ENCODE data around the gene GPR33. TPM values are rescaled to one million over a fixed set of nuclear protein-coding genes. Genes with fewer than 3 reads are reported as not detected.

GPR33 gene
- total RNA-seq = not detected

- Histone ChIP-seq H3K36me3 (no peaks in the 10 kb centered on the region), H3K4me3 (no peak within 1 kb of the TSS), H3K4me1 (no peaks in the 10 kb centered on the region), H3K27ac (no peak within 1 kb of the TSS), H3K27me3 (no peaks in the 10 kb centered on the region), H3K9me3 (no peaks in the 10 kb centered on the region)
- TF ChIP-seq CTCF (IDR thresholded peaks at IDR 0.05) (no peak), POLR2A (IDR thresholded peaks at IDR 0.05) (no peak)
- no peak for DNase-seq
Measured at GRCh38 chr14:31487886-31488285, at the start of gene GPR33. GPR33 (minus strand) TSS chr14:31488039; CDS start chr14:31483965, 4,074 bp downstream.

GRCh38 chr14:31536201-31536960 lies 48.5 kb upstream of the GPR33 start:
- no peaks in the 10 kb centered on the region for H3K4me1 ChIP-seq
- no peaks in the 10 kb centered on the region for H3K36me3 ChIP-seq
- H3K4me3 ChIP-seq = no peak overlapping the region
- DNase-seq = no peak
- H3K27me3 ChIP-seq = no peaks in the 10 kb centered on the region
- TF ChIP-seq CTCF (IDR thresholded peaks at IDR 0.05) = no peak
- TF ChIP-seq POLR2A (IDR thresholded peaks at IDR 0.05) = no peak
- no peak overlapping the region for H3K27ac ChIP-seq
- no peaks in the 10 kb centered on the region for H3K9me3 ChIP-seq

- no peak overlapping the region for H3K4me3 ChIP-seq
- no peak overlapping the region for H3K27ac ChIP-seq
- no peaks in the 10 kb centered on the region for H3K4me1 ChIP-seq
- no peak for TF ChIP-seq CTCF (IDR thresholded peaks at IDR 0.05)
- TF ChIP-seq POLR2A (IDR thresholded peaks at IDR 0.05) = no peak
- no peaks in the 10 kb centered on the region for H3K9me3 ChIP-seq
- no peaks in the 10 kb centered on the region for H3K27me3 ChIP-seq
- no peak for DNase-seq
- no peaks in the 10 kb centered on the region for H3K36me3 ChIP-seq
Measured at GRCh38 chr14:31530136-31530535, 42.3 kb upstream of the GPR33 start.

- Histone ChIP-seq H3K4me3 (no peak overlapping the region), H3K27me3 (no peaks in the 10 kb centered on the region), H3K4me1 (no peaks in the 10 kb centered on the region), H3K9me3 (no peaks in the 10 kb centered on the region), H3K27ac (no peak overlapping the region), H3K36me3 (no peaks in the 10 kb centered on the region)
- TF ChIP-seq CTCF (IDR thresholded peaks at IDR 0.05) = no peak
- no peak for TF ChIP-seq POLR2A (IDR thresholded peaks at IDR 0.05)
- DNase-seq = no peak
Measured at GRCh38 chr14:31529053-31529452, 41.2 kb upstream of the GPR33 start.

GRCh38 chr14:31527546-31527945 lies 39.7 kb upstream of the GPR33 start:
- Histone ChIP-seq H3K36me3 (no peaks in the 10 kb centered on the region), H3K4me1 (no peaks in the 10 kb centered on the region), H3K9me3 (no peaks in the 10 kb centered on the region), H3K27me3 (no peaks in the 10 kb centered on the region), H3K4me3 (no peak overlapping the region), H3K27ac (no peak overlapping the region)
- DNase-seq = no peak
- TF ChIP-seq POLR2A (IDR thresholded peaks at IDR 0.05) (no peak), CTCF (IDR thresholded peaks at IDR 0.05) (no peak)
